Iris pigment epithelial cell (primary cell): ENCODE results near the gene TP53TG5.
A peak's percentile ranks its signal among the peaks of the same experiment; 100 is the strongest.
"Not testable (repeated sequence)": the region's sequence is repeated elsewhere in the genome, so short reads cannot be mapped to it uniquely, and the experiment has no call there.

ENCODE experiments used
- DNase-seq: peaks from one replicate; pipeline ENCODE4 v3.0.0-alpha.2; 2011; ENCODE audit warnings: low read depth

The TP53TG5 gene

DNA sequence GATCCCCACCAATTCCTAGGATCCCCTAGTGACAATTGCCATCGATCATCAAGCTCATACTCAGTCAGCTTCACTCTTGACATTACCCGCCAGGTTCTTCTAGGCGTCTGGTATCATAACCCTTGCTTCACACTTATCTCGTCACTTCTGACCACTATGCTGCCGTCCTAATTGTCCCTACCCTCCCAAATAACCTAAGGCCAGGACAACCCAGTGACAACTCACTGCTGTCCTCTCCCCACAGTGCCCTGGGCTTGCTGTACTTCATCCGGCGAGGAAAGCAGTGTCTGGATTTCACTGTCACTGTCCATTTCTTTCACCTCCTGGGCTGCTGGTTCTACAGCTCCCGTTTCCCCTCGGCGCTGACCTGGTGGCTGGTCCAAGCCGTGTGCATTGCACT, 11.5 kb downstream of the TP53TG5 start:
- DNase-seq = no peak

DNA sequence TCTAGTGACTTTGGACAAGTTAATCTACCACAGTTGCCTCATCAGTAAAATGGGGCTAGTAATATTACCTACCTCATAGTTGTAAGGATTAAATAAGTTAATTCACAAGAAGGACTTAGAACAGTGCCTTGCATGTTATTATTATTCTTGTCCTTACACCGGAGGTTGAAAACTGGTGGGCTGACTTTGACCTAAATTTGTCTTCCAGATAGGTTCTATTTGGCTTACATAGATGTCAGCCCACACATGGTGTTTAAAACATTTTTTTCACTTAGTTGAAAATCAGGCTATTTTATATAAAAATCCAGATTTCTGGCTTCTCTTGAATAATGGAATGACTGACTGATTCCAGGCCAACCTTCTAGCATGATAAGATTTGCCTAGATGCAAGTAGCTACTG, 11.9 kb downstream of the TP53TG5 start:
- DNase-seq = no peak

- DNase-seq = no peak
Measured at GRCh38 chr20:45365444-45365970, 12.6 kb downstream of the TP53TG5 start.

GRCh38 chr20:45363611-45364492, 14.3 kb downstream of the TP53TG5 start:
- DNase-seq = no peak

GRCh38 chr20:45362804-45363610, 15.1 kb downstream of the TP53TG5 start, which contains the start of gene SYS1:
SYS1 (plus strand) TSS chr20:45363156; CDS start chr20:45363532, 376 bp downstream.
- peak; percentile 97 for DNase-seq

DNA sequence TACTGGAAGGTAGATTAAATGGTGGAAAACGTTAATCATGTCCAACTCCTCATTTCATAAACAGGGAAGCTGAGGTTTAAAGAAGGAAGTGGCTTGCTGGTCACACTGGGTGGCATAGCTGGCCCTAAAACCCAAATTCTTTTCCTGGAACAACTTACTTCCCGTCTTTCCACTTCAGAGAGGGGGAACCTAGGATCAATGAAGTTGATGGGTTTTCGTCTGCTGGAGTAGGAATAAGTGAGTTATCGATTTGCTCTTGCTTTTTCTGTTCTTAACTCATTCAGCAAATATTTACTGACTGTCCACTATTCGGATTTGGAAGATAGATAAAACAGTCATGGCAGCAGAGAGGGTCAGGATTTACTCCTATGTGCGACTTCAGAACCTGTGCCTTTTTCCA, 16.3 kb downstream of the TP53TG5 start:
- no peak for DNase-seq

- DNase-seq = peak; percentile 71
Measured at GRCh38 chr20:45359406-45360148, 18.5 kb downstream of the TP53TG5 start.

DNA sequence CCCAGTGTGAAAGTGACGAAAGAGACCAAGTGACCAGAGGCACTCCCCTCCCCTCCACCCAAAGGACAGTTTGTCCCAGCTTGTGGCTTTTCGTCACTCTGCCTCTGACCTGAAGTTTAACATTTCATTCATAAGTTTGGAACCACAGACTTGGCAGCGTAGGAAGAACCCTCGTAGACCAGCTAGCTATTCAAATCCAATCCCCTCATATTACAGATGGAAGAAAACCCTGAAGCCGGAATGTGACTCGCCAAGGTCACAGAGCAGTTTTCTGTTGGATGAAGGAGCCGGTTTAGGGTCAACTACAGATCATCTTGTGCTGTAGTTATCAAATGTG, 19.1 kb downstream of the TP53TG5 start:
- peak; percentile 74 for DNase-seq

DNA sequence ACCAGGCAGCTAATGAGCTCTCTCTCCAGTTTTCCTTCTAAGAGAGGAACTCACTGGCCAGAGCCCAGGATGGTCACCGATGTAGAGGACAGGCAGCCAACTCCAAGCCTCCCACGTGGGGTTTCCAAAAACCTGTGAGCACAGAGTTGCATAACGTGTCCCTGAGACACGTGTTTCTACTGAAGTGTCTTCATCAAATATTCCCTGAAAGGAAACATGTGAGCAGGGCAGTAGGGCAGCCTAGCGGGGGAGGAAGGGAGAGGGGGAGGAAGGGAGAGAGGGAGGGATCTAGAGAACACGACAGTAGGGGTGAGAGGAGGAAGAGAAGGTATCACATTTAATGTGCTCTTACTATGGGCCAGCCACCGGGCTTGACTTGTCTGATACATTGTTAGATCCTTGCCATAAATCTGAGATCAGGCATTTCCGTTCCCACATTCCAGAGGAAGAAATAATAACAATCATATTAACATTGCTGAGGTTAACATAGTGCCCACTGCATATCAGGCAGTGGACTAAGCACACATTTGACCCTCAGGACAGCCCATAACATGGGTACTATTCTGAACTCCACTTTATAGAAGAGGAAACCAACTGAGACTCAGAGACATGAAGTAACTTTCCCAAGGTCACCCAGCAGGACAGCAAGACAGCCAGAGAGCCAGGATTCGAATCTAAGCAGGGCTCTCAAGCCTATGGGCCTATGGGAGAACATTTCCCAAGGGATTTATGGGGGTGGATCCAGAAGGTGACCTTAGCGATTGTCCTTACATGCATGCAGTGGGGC, 19.6 kb downstream of the TP53TG5 start:
- peak; percentile 82 for DNase-seq

- DNase-seq = peak; percentile 83
Measured at GRCh38 chr20:45355209-45356084, 22.7 kb downstream of the TP53TG5 start.

DNA sequence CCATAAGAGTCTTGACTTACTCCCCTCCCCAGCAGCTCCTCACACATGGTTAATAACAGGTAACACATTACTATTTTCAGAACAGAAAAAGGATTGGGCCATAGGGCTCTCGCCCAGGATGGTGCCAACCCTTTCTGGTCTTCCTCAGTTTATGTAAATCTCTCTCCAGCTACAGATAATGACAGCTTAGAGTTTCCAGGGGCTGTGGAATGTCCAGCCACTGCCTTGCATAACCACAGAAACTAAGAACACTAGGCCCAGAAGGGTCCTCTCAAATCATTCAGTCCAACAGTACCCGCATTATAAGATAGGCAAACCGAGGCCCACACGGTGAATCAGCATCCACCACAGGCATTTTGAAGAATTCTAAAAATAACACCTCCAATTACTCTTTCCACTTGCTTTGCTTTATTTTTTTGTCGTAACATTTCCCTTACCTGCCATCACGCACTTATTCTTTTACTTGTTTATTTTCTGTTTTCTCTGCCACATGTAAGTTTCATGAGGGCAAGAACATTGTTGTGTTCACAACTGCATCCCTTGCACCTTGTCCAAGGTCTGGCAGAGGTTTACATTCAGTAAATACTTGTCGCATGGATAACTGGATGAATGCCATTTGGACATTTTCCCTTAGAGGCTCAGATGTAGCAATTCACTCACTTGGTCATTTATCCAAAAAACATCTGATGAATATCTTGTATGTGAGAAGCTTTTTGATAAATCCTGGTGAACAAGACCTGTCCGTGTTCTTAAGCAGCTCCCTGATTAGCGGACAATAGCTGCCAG, 23.5 kb downstream of the TP53TG5 start:
- peak; percentile 65 for DNase-seq

DNA sequence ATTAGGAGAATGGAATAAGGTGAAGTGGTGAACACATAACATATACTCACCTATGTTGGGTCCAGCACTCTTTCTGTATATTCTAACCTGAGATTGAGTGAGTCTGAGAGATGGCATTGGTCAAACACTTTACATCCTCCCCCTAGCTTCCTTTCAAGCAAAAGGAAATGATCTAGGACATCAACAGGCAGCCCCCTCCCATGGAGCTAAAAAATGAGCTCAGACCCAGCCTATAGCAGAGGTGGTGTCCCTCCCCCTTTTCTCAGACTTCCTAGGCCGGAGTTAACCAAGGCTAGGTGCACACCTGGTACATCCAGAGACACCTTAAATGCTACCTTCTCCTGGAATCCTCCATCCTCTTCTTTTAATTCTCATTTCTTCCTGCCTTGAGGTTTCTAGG, 24.4 kb downstream of the TP53TG5 start:
- DNase-seq = no peak

- DNase-seq = no peak
Measured at GRCh38 chr20:45352729-45353128, 25.4 kb downstream of the TP53TG5 start.

DNA sequence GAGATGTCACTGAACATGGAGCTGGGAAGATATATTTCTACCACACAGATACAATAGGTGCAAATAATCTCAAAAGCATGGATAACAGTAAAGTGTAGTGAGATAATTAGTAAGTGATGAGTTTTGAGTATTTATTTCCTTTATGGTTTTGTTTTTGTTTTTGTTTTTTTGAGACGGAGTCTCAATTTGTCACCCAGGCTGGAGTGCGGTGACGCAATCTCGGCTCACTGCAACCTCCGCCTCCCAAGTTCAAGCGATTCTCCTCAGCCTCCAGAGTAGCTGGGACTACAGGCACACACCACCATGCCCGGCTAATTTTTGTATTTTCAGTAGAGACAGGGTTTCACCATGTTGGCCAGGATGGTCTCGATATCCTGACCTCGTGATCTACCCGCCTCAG, 27.3 kb downstream of the TP53TG5 start:
- not testable (repeated sequence) for DNase-seq

- DNase-seq = no peak
Measured at GRCh38 chr20:45350217-45350616, 27.9 kb downstream of the TP53TG5 start.

DNA sequence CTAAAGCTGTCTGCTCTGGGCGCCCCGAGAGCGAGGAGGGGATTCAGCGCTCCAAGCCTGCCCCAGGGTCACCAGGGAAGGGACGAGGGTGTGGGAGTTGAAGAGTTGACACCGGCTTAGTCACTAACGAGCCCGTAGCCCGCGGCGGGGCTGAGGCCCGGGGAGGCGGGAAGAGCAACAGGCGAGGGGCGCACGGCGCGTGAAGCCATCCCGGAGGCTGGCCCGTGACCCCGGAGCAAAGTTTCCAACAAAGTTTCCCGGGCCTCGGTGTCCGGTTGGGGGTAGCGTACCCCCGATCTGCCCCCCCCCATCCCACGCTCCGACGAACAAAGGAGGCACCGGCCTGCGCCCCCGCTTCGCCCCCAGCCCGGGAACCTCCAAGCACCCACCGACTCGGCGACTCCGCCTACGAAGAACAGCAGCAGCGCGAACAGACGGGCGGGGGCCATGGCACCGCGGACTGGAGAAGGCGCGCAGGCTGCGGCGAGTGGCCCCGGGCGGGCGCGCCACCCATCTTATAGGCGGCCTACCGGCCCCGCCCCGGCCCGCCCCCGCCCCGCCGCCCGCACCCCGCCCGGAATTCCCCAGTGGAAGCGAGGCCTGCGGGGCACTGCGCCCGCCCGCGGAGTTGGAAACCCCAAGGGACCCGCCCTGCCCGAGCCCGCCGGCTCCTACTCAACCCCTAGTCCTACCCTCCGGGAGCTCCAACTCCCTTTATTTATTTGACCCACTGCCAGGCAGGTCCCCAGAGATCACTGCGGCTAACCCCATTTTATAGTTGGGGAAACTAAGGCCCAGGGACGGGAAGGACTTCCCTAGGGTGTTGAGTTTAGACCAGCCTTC, 30.0 kb downstream of the TP53TG5 start, which contains the start of gene SDC4:
Gene SDC4, minus strand, starts transcription at position 489 of the 843 bp plus-strand sequence. Its CDS starts 40 bp downstream, at position 449.
- DNase-seq = peak; percentile 62

DNA sequence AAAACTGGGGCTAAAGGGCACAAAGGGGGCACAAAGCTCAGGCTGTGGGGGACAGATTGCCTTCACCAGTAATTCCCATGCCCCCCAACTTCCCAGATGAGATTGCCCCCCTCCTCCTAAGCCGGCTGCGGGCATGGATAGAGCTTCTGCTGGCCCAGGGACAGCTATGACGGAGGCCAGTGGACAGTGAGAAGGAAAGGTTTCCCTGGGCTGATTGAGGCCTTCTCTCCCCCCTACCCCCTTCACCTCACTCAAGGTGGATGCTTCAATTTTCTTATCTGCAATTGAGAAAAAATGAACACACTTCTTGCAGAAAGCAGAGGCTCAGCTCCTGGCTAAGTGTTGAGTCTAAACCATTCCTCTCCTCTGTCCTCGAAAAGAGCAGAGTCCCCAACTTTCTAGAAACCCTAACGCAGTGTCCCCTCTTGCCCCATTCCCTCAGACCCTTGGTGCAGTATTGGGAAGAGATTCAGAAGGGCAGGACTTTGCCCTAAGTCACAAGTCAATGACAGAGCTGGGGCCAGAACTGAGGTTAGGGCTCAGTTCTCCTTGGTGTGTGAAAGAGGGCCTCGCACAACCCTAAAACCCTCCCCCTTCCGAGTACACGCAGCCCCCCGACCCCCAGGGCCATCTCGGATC, 30.7 kb downstream of the TP53TG5 start:
- DNase-seq = no peak

DNA sequence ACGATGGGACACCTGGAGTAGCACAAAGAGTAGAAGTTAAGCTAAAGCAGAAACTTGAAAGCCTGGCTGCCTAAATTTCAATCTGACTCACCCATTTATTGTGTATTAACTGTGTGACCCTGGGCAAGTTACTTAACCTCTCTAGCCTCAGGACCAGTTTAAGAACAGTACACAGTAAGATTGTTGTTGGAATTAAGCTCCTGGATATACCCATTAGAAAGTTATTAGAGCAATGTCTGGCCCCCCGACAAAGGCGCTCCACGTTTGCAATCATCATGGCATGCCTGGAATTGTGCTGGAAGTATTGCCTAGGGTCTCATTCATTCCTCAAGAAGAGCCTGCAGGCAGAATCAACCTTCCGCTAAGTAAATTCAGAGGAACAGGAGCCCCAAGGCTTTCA, 31.3 kb downstream of the TP53TG5 start:
- no peak for DNase-seq
